PC-9 (cell line): ENCODE data around the gene UBLCP1.

Experiments
- EZH2 ChIP-seq: fragments of 200-600 bp; sonication (generic); IDR thresholded peaks from 2 replicates; pipeline ENCODE4 v1.8.0; 2017; ENCODE audit warnings: antibody characterized with exemption, low read depth
- TF ChIP-seq, protein P1 (sequence below): fragments of 200-600 bp; sonication (generic); conservative IDR thresholded peaks from 2 replicates; pipeline ENCODE4 v1.6.1; 2017; ENCODE audit warnings: mixed run types, antibody characterized with exemption, mild to moderate bottlenecking, moderate library complexity

DNA sequence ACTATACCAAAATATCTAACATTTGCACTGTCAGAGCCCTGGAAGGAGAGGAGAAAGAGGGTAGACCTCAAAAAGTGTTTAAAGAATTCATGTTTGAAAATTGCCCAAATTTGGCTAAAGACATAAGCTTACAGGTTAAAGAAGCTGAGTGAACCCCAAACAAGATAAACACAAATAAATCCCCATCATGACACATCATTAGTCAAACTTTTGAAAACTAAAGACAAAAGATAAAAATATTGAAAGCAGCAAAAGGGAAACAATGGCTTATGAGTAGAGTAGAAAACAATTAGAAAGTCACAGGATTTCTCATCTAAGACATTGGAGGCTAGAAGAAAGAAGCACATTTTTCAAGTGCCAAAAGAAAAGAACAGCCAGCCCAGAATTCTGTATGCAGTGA, 6.1 kb upstream of the UBLCP1 start:
- TF ChIP-seq, protein P1, sequence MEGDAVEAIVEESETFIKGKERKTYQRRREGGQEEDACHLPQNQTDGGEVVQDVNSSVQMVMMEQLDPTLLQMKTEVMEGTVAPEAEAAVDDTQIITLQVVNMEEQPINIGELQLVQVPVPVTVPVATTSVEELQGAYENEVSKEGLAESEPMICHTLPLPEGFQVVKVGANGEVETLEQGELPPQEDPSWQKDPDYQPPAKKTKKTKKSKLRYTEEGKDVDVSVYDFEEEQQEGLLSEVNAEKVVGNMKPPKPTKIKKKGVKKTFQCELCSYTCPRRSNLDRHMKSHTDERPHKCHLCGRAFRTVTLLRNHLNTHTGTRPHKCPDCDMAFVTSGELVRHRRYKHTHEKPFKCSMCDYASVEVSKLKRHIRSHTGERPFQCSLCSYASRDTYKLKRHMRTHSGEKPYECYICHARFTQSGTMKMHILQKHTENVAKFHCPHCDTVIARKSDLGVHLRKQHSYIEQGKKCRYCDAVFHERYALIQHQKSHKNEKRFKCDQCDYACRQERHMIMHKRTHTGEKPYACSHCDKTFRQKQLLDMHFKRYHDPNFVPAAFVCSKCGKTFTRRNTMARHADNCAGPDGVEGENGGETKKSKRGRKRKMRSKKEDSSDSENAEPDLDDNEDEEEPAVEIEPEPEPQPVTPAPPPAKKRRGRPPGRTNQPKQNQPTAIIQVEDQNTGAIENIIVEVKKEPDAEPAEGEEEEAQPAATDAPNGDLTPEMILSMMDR: no peak
- TF ChIP-seq EZH2: no peak
